NCI-H1694 (cell line): Measurements from ENCODE around the gene MAFF.

ENCODE experiments used
- DNase-seq: peaks from one replicate; lab custom pipeline; 2025; lab: John Stamatoyannopoulos, UW

MAFF gene

DNA sequence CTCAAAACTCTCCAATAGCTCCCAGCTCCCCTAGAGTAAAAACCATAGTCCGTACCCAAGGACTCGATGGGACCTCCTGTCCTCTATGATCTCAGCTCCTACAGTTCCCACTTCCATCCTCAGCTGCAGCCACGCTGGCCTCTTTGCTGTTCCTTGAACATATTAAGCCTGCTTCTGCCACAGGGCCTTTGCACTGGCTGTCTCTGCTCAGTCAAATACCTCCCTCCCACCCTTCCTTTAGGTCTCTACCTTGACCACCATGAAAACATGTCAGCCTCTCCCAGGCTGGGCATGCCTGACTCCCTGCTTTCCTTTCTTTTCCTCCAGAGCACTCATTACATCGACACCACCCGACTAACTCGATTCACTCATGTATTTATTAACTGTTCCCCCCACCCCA is 46.5 kb downstream of the MAFF start:
- no peak for DNase-seq

DNA sequence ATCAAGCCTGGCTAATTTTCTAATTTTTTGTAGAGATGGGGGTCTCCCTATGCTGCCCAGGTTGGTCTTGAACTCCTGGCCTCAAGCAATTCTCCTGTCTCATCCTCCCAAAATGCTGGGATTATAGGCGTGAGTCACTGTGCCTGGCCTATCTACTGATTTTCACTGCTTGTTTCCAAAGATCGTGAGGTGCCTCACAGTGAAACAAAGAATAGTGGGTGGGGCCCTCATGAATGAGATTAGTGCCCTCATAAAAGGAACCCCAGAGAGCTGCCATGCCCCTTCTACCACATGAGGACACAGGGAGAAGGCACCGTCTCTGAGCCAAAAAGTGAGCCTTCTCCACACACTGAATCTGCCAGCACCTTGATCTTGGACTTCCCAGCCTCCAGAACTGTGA is 47.5 kb downstream of the MAFF start:
- DNase-seq, result no peak

DNA sequence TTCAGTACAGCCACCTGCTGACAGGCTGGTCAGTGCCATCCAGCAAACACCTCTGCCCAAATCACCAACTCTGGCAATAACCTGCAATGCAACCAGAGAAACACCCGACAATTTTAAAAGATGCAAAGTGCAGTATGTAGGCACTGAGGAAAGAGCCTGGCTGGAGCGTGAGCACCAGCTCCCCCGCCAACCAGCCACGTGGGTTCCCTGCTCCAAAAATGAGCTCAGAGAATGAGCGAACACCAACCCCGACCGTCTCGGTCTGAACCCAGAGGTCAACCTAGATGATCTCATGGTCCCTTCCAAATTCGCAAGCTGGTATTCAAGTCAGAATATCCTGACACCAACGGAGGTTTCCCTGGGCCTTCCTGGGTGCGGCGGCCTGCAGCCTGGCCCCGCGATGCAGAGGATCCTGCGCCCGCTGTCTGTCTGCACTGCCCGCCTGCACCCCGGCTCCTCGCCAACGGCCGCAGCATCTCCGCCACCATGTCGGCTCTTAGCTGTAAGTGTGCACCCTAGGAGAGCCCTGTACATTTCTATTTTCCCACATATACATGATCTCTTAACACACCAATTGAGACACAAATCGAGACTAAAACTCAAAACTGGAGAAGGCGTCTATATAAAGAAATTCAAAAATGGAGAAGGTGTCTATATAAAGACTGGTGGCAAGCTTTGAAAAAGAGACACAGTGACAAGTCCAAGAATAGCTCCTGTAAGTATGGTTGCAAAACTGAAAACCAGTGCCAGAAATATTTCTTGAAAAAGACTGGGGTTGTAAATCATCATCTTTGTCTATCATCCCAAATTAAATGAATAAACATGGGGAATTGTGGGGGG is 48.2 kb downstream of the MAFF start:
- no peak for DNase-seq

DNA sequence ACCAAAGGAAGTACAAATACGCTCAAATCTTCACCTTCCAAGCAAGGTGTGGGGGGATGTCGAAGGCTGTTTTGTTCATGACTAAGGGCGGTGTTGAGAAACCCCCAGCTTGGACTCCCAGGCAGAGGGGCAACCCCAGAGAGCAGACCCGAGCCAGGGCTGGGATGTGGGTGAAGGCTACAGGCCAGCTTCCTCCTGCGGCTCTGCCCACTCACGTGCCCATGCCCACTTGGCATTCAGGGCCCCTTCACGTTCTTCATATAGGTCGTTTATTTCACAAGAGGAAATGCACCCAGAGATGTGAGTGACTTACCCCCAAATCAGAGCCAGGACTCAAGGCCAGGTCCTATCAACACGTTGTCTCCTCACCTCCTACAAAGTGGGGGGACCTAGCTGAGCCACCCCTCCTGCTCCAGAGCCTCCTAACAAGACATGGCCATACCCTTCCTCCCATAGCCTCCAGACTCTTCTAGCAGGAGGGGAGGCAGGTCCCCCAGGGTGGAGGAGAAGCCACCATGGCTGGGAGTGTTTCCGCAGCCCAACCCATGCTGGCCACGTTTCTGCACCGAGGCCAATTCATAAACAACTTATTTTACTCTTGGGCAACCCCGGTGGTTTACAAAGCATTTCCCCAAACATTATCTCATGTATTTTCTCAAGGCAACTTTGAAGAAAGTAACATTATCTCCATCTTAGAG is 49.0 kb downstream of the MAFF start:
- DNase-seq, result no peak

DNA sequence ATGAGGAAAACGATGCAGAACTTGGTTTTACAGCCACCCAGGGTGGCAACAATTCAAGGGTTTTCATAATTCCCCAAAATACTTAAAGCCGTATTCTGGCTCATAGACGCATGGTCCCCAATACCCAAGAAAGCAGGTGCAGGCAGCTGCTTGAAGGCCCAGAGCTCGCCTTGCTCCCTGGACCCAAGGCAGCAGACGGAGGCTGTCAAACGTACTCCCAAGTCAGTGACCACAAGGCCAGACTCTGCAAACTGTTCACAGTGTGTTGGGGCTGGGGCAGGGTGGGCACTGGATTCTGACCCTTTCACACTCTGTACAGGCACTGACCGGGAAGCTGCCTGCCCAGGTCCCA is 49.5 kb downstream of the MAFF start:
- no peak for DNase-seq

DNA sequence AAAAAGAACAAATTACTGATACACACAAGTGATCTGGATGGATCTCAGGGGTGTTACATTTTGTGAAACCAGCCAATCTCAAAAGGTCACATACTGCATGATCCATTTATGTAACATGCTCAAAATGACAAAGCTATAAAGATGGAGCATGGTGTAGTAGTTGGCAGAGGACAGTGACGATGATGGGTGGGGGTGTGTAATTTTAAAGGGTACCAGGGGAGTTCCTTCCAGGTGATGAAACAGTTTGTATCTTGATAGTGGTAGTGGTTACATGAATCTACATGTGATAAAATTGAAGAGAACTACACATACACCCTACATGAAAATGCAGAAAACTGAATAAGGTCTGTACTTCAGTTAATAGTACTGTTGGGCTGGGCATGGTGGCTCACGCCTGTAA is 53.9 kb downstream of the MAFF start:
- DNase-seq, result no peak

DNA sequence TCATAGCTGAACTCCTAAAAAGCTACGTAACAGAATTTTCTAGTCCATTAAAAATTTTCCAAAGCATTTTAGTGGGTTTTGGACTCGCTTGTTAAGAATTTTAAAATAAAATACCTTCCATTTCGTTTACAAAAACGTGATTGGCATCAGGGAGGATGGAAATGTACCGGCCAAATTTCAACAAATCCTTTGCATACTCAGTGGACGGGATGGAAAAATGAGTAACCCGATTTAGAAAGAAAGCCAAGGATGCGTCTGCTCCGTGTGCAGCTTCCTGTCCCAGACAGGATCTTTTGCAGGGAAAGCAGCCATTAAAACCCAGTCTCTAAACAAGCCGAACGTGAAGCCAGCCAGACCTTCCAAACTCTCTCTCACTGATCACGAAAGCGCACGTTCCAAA is 55.4 kb downstream of the MAFF start:
- no peak for DNase-seq

DNA sequence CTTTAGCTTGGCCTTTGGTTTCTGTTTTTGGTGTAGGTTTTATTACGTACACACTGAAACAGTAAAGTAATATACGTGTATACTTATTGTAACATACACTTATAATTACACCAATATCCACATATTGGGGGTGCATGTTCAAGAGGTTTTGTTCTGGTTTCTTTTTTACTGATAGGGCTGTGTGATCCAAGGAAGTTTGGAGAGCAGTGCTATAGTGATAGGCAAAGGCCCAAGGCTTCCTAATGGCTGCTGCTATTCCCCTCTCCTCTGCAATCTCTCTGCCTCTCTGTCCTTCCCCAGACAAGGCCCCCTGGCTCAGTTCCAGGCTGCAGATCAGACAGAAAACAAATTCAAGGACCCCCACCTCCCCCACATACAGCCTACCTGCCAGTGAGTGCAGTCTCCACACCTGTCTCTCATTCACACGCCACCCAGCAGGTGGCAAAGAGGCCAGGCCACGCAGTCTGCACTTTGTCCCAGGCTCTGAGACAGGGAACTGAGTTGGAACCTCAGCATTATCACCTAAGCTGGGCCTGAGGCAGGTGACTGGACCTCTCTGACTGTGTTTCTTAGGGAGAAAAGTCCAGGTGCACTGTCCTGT is 56.0 kb downstream of the MAFF start:
- DNase-seq, result no peak

DNA sequence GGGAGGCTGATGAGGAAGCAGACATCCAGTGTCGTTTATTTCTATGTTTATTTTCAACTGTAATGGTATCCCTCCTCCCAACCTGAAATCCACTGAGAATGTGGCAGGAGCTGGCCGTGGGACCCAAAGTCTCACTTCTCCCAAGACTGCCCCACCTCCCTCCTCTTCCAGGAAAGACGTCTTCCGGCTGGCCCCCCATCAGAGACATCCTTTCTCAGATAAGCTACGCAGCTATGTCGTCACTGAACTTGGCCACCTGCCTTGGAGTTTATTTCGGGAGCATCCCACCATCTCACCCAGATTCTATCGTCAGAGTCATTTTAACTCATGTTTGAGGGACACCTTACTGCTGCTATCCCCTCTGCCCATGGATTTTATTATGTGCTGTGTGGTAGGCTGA is 57.1 kb downstream of the MAFF start:
- DNase-seq, result no peak

DNA sequence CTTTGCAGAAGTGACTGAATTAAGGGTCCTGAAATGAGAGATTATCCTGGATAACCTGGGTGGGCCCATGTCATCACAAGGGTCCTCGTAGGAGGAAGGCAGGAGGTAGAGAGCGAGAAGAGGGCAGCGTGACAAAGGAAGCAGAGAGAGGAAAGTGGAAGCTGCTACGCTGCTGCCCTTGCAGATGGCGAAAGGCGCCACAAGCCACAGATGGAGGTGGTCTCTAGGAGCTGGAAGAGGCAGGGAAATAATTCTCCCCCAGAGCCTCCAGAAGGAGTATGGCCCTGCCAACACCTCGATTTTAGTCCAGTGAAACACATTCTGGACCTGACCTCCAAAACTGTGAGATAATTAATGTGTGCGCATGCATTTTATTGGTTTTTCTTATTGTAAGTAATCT is 57.6 kb downstream of the MAFF start:
- DNase-seq, result no peak

DNA sequence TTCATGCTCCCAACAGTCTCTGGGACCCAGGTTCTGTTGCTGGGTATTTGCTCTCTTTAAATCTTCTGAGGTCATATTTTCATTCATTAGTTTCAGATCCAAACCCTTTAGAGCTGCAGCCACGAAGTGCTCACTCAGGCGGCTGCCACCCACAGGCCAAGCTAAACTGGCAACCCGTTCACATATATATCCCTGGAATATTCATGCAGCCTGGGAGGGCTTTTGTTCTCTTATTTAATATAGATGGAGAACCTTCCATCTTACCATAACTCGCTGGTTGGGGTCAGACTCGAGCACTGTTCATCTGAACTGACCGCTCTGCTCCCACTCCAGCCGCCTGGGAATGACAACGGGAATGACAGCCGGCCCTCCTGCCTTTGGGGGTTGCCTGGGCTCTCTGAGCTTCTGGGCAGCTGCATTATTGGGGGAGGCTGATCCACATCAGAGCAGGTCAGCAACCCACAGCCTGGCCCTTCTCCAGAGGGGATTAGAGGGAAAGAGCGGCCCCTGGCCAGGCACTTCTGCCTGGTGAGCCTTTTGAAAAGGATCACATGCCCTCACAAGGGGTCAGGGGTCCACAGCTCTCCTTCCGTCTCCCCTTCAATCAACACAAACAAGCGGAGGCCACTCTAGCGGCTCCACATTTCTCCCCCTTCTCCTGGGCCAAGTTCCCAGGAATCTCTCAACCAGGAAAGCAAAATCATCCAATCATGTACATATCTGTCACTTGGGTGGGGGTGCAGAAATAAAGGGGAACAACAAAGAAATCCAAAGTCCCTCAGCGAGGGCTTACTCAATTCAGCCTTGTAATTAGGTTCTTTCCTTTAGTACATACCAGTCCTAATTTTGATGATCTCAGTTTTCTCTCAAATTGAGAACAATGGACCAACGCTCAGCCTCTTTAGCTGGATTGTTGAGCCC is 59.2 kb downstream of the MAFF start:
- DNase-seq, result no peak

DNA sequence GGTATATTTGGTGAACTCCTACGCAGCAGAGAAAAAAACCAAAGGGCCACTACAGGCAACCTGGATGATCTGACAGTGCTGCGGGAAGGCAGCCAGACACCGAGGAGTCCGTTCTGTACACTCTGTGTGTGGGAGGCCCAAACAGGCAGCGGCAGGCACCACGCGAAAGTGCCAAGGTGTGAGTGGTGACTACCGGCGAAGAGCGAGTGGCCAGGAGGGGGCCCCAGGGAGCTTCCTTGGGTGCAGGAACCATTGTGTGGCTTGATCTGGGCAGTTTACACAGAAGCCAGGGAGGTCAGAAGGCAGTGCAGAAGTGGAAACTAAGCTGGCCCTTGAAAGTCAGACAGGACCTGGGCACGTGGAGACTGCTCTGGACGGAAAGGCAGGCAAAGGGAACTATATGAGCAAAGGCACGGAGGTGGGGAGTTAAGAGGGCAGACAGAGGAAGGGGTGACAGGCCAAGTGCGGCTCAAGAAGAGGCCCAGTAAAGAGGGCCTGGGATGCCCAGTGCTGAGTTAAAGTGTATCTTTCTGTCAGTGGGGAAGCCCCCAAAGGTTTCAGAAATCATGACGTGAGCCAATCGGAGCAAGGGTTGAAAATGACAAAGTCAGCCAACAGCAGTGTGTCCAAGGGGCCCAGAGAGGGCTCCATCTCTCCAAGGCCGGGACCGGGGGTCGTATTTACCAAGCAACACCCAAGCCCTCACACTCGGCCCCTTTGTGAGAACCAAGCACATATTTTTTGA is 60.4 kb downstream of the MAFF start:
- DNase-seq, result no peak

DNA sequence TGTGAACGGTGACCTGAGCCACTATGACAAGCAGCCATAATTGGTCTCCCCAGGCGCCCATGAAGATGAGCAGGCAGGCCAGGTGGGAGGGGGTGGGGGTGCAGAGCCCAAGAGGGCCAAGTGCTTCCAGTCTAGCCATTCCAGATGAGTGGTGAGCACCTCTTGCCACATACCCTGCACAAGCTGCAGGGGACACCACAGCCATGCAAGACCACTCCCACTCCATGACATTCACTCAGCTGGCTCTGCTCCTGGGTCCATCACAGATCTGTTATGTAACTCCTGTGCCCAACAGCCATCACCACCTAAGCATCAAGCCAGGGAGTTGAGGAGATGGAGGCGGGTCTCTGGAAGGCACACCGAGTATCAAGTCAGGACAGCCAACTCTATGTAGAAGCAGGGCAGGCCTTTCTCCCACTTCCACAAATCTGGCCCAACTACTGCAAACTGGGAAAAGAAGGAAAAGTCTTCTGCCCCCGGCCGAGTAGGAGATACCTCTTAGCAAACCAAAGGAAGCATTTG is 62.6 kb downstream of the MAFF start:
- no peak for DNase-seq
